ENCODE measurements around the gene AP4M1.

AP4M1 gene

GRCh38 chr7:100101016-100101862, at the start of gene AP4M1, which contains the start of gene MCM7:
TSS of gene AP4M1 (plus strand) at chr7:100101643. CDS start at chr7:100101715, 72 bp downstream.
TSS of gene MCM7 (minus strand) at chr7:100101397. CDS start at chr7:100101294, 103 bp downstream.
- peak; percentile 89 to 97 for DNase-seq (ENCODE audit: low read depth in 1 of 2, low spot score in 1 of 2)

GRCh38 chr7:100053215-100053614, 48.2 kb upstream of the AP4M1 start:
- peak in 1 of 2 donors; percentile 7 for DNase-seq (ENCODE audit: low read depth in 1 of 2, low spot score in 1 of 2)

- no peak for DNase-seq (ENCODE audit: low read depth in 1 of 2, low spot score in 1 of 2)
Observed at GRCh38 chr7:100057006-100057405, 44.4 kb upstream of the AP4M1 start.

- DNase-seq (ENCODE audit: low read depth in 1 of 2, low spot score in 1 of 2) = no peak
Observed at GRCh38 chr7:100059251-100059739, 42.1 kb upstream of the AP4M1 start.

GRCh38 chr7:100061518-100062193, 39.8 kb upstream of the AP4M1 start:
- no peak for DNase-seq (ENCODE audit: low read depth in 1 of 2, low spot score in 1 of 2)

- DNase-seq (ENCODE audit: low read depth in 1 of 2, low spot score in 1 of 2) = no peak
Observed at GRCh38 chr7:100063376-100063775, 38.1 kb upstream of the AP4M1 start.

GRCh38 chr7:100064162-100064561, 37.3 kb upstream of the AP4M1 start:
- no peak for DNase-seq (ENCODE audit: low read depth in 1 of 2, low spot score in 1 of 2)

GRCh38 chr7:100065452-100066186, 35.8 kb upstream of the AP4M1 start:
- DNase-seq (ENCODE audit: low read depth in 1 of 2, low spot score in 1 of 2) = no peak

GRCh38 chr7:100066953-100067352, 34.5 kb upstream of the AP4M1 start:
- DNase-seq (ENCODE audit: low read depth in 1 of 2, low spot score in 1 of 2) = no peak

- DNase-seq (ENCODE audit: low read depth in 1 of 2, low spot score in 1 of 2) = no peak
Observed at GRCh38 chr7:100069991-100070390, 31.5 kb upstream of the AP4M1 start.

- DNase-seq (ENCODE audit: low read depth in 1 of 2, low spot score in 1 of 2) = no peak
Observed at GRCh38 chr7:100071018-100071723, 30.3 kb upstream of the AP4M1 start.

- no peak for DNase-seq (ENCODE audit: low read depth in 1 of 2, low spot score in 1 of 2)
Observed at GRCh38 chr7:100072462-100072861, 29.0 kb upstream of the AP4M1 start.

- no peak for DNase-seq (ENCODE audit: low read depth in 1 of 2, low spot score in 1 of 2)
Observed at GRCh38 chr7:100074841-100075240, 26.6 kb upstream of the AP4M1 start.

GRCh38 chr7:100075418-100075817, 26.0 kb upstream of the AP4M1 start:
- no peak for DNase-seq (ENCODE audit: low read depth in 1 of 2, low spot score in 1 of 2)

- DNase-seq (ENCODE audit: low read depth in 1 of 2, low spot score in 1 of 2) = no peak
Observed at GRCh38 chr7:100077205-100077604, 24.2 kb upstream of the AP4M1 start.

GRCh38 chr7:100079024-100079560, 22.4 kb upstream of the AP4M1 start:
- DNase-seq (ENCODE audit: low read depth in 1 of 2, low spot score in 1 of 2) = no peak

GRCh38 chr7:100080907-100081534, 20.4 kb upstream of the AP4M1 start:
- no peak for DNase-seq (ENCODE audit: low read depth in 1 of 2, low spot score in 1 of 2)

- peak; percentile 96 to 99 for DNase-seq (ENCODE audit: low read depth in 1 of 2, low spot score in 1 of 2)
Observed at GRCh38 chr7:100081535-100082102, 19.8 kb upstream of the AP4M1 start, which contains the start of gene ZNF3. TSS of gene ZNF3 (minus strand) at chr7:100081723. CDS start at chr7:100077357, 4,366 bp downstream.

GRCh38 chr7:100082978-100083377, 18.5 kb upstream of the AP4M1 start:
- no peak for DNase-seq (ENCODE audit: low read depth in 1 of 2, low spot score in 1 of 2)

- no peak for DNase-seq (ENCODE audit: low read depth in 1 of 2, low spot score in 1 of 2)
Observed at GRCh38 chr7:100085515-100085914, 15.9 kb upstream of the AP4M1 start.

Data from activated CD4-positive, alpha-beta T cell treated with anti-CD3 and anti-CD28 coated beads, Interleukin-2, amount 50 U/mL, for 24 hours (primary cell).